HG03196 (cell line): ENCODE data around the gene ANTXR2.

Experiments
- ATAC-seq: cut with Tn5 transposase; IDR thresholded peaks from one replicate; pipeline ENCODE4 v1.9.1; 2021; ENCODE audit not compliant: unreplicated experiment

The ANTXR2 gene

GRCh38 chr4:80092847-80093246, 19.8 kb upstream of the ANTXR2 start:
- ATAC-seq, result no peak

DNA sequence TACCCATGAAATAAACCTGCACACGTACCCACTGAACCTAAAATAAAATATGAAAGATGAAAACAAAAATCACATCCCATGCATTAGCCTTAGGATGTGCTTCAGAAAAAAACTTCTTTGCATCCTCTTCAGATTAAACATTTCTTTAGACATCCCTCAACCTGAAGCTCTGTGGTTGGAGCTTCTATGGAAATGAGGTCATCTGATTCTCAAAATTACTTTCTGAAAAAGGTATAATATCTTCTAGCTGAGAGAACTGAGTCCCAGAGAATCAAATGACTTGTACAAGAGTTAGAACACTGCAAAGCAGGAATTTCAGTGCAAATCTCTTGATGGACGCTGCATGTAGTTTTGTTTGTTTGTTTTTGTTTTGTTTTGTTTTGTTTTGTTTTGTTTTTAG, 19.1 kb upstream of the ANTXR2 start:
- no peak for ATAC-seq

- no peak for ATAC-seq
Measured at GRCh38 chr4:80091688-80092087, 18.7 kb upstream of the ANTXR2 start.

DNA sequence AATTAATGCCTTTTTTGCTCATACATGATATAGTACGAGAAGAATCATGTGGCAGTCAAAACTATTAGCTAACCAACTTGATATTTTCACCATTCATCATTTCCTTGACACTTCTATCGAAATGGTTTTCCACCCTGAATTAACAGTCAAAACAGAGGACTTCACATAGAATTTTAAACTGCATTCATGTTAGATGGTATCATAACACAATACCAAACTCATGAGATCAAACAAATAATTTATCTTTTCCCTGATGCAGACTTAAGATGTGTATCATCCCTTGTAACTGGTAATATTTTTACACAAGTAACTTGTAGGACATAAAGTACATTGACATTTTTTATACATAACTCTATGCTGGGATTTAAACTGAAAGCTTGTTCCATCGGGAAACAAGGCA, 18.2 kb upstream of the ANTXR2 start:
- no peak for ATAC-seq

DNA sequence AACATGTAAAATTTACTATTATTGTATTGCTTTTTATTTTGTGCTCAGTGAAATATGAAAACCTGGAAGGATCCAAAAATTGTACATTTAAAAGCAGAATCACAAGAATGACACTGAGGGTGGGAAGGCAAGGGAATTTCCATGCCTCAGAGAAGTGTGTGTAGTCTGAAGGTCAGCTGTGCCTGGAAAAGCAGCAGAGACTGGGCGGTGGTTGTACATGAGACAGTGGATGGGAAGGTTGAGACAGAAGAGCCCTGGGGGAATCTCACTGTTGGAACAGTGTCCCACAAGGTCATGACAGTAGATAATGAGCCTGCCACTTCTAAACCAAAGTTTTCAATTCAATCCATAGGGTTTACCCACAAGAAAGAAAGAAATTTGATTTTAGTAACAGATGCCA, 17.1 kb upstream of the ANTXR2 start:
- no peak for ATAC-seq

DNA sequence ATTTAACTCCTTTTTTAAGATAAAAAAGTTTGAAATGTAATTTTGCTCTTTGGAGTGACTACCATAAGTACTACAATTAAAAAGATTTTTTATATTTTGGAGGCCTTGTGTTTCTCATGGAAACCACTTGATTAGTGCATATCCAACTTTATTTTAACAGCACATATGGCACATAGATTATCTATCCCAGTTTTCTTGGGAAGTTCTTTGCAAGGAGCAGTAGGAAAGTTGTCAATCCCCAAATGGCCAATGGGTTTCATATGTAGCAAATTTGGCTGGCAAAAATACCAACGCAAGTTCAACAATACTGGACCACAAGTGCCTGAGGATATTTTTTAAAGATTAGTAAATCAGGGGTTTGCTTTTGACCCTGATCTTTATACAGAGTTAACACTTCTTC, 15.4 kb upstream of the ANTXR2 start:
- no peak for ATAC-seq

- no peak for ATAC-seq
Measured at GRCh38 chr4:80086296-80086695, 13.3 kb upstream of the ANTXR2 start.

GRCh38 chr4:80085081-80085480, 12.1 kb upstream of the ANTXR2 start:
- ATAC-seq, result no peak

- no peak for ATAC-seq
Measured at GRCh38 chr4:80082693-80083092, 9.7 kb upstream of the ANTXR2 start.

DNA sequence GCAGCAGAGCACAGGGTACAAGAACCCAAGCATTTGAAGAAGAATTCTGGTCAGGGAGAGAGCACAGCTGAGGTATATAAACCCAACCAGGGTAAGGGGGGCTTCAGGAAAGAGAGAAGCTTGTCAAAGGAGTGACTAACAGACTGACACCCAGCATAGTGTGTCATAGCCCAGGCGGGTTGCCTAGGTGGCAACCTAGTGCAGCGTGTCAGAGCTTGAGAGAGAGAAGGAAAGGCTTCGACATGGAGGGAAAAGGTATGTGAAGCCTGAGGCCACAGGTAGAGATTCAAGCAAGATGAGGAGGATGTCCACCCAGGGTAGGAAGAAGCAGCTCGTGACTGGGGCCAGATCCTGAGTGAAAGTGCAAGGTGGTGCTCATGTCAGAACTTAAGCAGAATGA, 8.5 kb upstream of the ANTXR2 start:
- ATAC-seq, result no peak

DNA sequence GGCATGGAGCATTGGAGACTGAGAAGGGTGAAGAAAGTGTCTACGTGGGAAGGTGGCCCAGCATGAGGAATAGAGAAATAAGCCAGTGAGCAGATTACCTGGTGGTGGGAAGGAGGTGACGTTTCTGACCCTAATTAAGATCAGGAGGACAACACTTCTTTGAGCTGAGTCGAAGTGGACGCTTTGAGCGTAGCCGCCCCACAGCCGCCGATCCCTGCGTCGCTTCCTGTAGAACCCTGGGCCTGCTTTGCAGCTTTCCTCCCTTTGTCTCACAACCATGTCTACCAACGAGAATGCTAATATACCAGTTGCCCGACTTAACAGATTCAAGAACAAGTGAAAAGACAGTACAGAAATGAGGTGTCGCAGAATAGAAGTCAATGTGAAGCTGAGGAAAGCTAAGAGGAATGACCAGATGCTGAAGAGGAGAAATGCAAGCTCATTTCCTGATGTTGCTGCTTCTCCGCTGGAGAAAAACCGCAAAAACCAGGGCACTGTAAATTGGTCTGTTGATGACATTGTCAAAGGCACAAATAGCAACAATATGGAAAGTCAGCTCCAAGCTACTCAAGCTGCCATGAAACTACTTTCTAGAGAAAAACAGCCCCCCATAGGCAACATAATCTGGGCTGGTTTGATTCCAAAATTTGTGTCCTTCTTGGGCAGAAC, 6.4 kb upstream of the ANTXR2 start:
- ATAC-seq, result no peak

- ATAC-seq, result no peak
Measured at GRCh38 chr4:80078346-80079092, 5.5 kb upstream of the ANTXR2 start.

GRCh38 chr4:80077639-80078038, 4.6 kb upstream of the ANTXR2 start:
- ATAC-seq, result no peak

GRCh38 chr4:80076681-80077080, 3.7 kb upstream of the ANTXR2 start:
- ATAC-seq, result no peak

DNA sequence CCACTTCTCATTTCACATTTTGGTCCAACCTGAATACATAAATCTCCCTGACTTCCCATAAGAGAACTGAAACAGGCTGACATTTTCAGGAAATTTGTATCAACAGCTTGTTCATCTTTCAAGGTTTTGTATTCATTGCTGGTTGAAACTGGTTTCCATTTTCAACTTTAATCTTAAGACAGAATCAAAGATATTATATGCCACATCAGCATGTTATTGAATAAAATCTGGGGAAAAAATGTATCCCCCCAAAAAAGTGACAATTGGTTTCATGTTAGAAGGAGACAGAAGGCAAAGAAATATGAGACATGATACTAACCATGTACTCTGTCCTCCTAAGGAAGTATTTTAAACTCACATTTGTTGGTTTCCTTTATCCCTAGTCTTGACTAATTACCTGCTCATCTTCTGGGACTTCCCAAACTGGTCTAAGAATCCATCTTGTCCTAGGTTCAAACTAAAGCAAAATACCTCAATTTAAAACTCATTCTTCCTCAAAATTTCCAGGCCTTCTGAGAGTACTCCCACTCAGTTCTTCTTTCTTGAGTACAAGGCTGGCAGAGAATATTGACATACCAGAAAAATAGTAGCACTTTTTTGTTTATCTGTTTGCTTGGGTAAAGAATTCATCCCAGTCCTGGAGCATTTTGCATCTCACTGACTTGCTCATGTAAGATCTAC, 3.1 kb upstream of the ANTXR2 start:
- no peak for ATAC-seq

DNA sequence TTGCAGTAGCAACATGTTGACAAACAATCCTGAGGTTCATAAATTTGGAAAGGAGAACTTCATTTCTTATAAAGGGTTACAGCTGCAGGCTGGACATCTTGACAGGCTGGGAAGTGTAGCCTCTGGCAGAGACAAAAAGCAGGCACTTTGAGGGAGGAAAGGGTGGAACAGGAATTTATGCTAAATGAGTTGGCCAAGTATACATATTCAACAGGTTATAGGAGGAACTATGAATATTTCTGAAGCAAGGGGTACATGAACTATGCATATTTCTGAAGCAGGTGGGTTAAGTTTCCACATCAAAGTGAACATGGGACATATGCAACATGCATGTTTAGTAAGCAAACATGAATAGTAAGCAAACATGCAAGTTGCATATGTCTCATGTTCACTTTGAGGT, 1.6 kb upstream of the ANTXR2 start:
- no peak for ATAC-seq

DNA sequence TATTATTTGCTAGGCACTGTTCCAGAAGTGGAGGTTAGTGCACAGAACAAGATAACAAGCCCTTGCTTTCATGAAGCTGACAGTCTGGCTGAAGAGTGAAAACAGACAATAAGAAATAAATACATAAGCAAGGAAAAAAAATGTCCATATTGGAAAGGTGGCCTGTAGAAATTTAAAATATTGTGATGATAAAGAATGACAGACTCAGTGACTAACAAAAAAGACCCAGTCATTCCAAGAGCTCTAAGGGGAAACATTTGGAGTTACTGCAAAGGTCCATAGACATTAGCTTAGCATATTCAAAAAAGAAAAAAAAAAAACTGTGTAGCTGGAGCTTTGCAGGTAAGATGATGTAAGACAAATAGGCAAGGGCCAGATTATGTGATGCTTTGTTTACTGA, 1.0 kb upstream of the ANTXR2 start:
- no peak for ATAC-seq

DNA sequence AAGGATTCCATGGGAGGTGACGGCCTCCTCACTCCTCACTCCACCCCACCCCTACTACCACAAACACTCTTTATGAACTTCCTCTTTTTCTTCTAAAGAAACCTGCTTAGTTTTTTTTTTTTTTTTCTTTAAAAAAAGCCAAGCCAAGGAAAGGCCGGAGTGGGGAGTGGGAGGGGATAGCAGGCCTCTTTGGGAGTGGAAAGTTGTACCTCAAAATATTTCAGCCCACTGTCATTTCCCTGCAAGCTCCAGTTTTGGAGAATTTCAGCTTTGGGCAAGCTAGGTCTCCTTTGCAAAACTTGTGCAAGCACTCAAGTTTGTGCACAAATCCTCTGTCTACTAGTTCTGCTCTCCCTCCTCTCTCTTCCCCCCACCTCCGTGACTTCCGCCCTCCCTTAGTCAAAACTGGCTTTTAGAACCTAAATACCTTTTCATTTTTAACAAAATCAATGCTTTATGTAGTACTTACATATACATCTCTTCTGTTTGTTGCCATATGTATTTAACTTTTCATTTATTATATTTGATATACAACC, 512 bp upstream of the ANTXR2 start:
- ATAC-seq, result peak; percentile 49

DNA sequence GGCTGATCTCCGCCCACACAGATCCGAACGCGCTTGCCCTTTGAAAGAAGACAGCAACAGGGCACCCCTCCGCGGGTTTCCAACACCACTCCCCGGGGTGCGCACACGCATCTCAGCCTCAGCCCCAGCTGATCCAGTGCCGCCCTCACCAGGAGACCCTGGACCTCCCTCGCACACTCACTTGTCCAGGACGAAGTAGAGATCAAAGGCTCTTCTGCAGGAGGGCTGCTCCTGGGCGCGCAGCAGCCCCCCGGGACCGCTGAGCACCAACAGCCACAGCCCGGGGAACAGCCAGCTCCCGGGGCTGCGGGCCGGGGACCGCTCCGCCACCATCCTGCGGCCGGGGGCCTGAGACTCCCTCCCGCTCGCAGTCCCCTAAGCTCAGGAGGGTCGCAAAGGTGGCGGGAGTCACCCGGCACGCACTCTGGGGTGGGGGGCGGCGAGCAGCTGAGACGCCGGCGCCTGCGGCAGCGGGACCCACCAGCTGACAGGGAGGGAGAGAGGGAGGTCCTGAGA, 743 bp downstream of the ANTXR2 start:
- peak; percentile 26 for ATAC-seq

GRCh38 chr4:80071604-80072227, 1.3 kb downstream of the ANTXR2 start:
- ATAC-seq, result no peak

- no peak for ATAC-seq
Measured at GRCh38 chr4:80070880-80071603, 2.0 kb downstream of the ANTXR2 start.
